ENCODE results near the gene IGSF11. TPM values are rescaled to one million over a fixed set of nuclear protein-coding genes. Genes with fewer than 3 reads are reported as not detected.

IGSF11 gene
- total RNA-seq, 2 donors from 2014 or later: 3.9 to 6.0 TPM

- H3K27me3 ChIP-seq (ENCODE audit: control insufficient read depth, insufficient read depth, low read length, poor library complexity, severe bottlenecking): peaks cover 67% of the 10 kb centered on the region
- no peak for TF ChIP-seq CTCF (conservative IDR thresholded peaks at IDR 0.05)
- peaks cover 39% of the 10 kb centered on the region for H3K27me3 Mint-ChIP-seq (ENCODE audit: insufficient read depth)
These were observed 1.0 kb downstream of the IGSF11 start for GRCh38 chr3:119033393-119034255.

GRCh38 chr3:119025171-119025795 is 9.4 kb downstream of the IGSF11 start:
- Histone ChIP-seq H3K27me3 (ENCODE audit: control insufficient read depth, insufficient read depth, low read length, poor library complexity, severe bottlenecking) (peaks cover 11% of the 10 kb centered on the region), H3K36me3 (ENCODE audit: control insufficient read depth, insufficient read depth, low read length) (no peaks in the 10 kb centered on the region), H3K27ac (ENCODE audit: low read depth, low read length) (no peak overlapping the region), H3K9ac (ENCODE audit: extremely low read depth, low read length, poor library complexity, severe bottlenecking) (no peak overlapping the region), H3K4me1 (ENCODE audit: control insufficient read depth, insufficient read depth, low read length) (no peaks in the 10 kb centered on the region), H3K4me3 (ENCODE audit: low read length) (no peak overlapping the region), H3K9me3 (ENCODE audit: control insufficient read depth, low read length) (no peaks in the 10 kb centered on the region)
- no peaks in the 10 kb centered on the region for H3K9me3 Mint-ChIP-seq
- TF ChIP-seq CTCF (conservative IDR thresholded peaks at IDR 0.05): no peak
- no peak overlapping the region for H3K27ac Mint-ChIP-seq
- WGBS, 2 experiments (ENCODE audit: insufficient coverage in 1 of 2, insufficient read length in 1 of 2): 87% methylated on average over 3 of the region's 3 CpGs; no CpG with 5 or more reads in 1 of the 2 experiments
- H3K36me3 Mint-ChIP-seq (ENCODE audit: low read depth): no peaks in the 10 kb centered on the region
- no peak for DNase-seq
- peaks cover 3% of the 10 kb centered on the region for H3K27me3 Mint-ChIP-seq (ENCODE audit: insufficient read depth)
- H3K4me1 Mint-ChIP-seq: peaks cover 2% of the 10 kb centered on the region
- no peak overlapping the region for H3K4me3 Mint-ChIP-seq

More at GRCh38 chr3:119033393-119034255, 1.0 kb downstream of the IGSF11 start:
- no peak for DNase-seq
- WGBS, 2 experiments (ENCODE audit: insufficient coverage in 1 of 2, insufficient read length in 1 of 2): 46 to 49% methylated on average over 9 to 13 of the region's 14 CpGs
- Histone ChIP-seq H3K36me3 (ENCODE audit: control insufficient read depth, insufficient read depth, low read length) (no peaks in the 10 kb centered on the region), H3K9ac (ENCODE audit: extremely low read depth, low read length, poor library complexity, severe bottlenecking) (peak overlapping the region; percentile 50), H3K4me3 (ENCODE audit: low read length) (peak overlapping the region; percentile 80), H3K9me3 (ENCODE audit: control insufficient read depth, low read length) (no peaks in the 10 kb centered on the region), H3K4me1 (ENCODE audit: control insufficient read depth, insufficient read depth, low read length) (peaks cover 4% of the 10 kb centered on the region), H3K27ac (ENCODE audit: low read depth, low read length) (no peak overlapping the region)
- peaks cover 22% of the 10 kb centered on the region for H3K4me1 Mint-ChIP-seq
- no peak overlapping the region for H3K27ac Mint-ChIP-seq
- H3K9me3 Mint-ChIP-seq: no peaks in the 10 kb centered on the region
- H3K4me3 Mint-ChIP-seq: peak overlapping the region; percentile 78
- H3K36me3 Mint-ChIP-seq (ENCODE audit: low read depth): no peaks in the 10 kb centered on the region

GRCh38 chr3:119019767-119020518 is 14.7 kb downstream of the IGSF11 start:
- H3K4me3 Mint-ChIP-seq: no peak overlapping the region
- H3K9me3 Mint-ChIP-seq: no peaks in the 10 kb centered on the region
- Histone ChIP-seq H3K27ac (ENCODE audit: low read depth, low read length) (no peak overlapping the region), H3K9ac (ENCODE audit: extremely low read depth, low read length, poor library complexity, severe bottlenecking) (no peak overlapping the region), H3K27me3 (ENCODE audit: control insufficient read depth, insufficient read depth, low read length, poor library complexity, severe bottlenecking) (no peaks in the 10 kb centered on the region), H3K4me1 (ENCODE audit: control insufficient read depth, insufficient read depth, low read length) (peaks cover 9% of the 10 kb centered on the region), H3K9me3 (ENCODE audit: control insufficient read depth, low read length) (no peaks in the 10 kb centered on the region), H3K36me3 (ENCODE audit: control insufficient read depth, insufficient read depth, low read length) (no peaks in the 10 kb centered on the region), H3K4me3 (ENCODE audit: low read length) (no peak overlapping the region)
- H3K27me3 Mint-ChIP-seq (ENCODE audit: insufficient read depth): no peaks in the 10 kb centered on the region
- no peak for DNase-seq
- peaks cover 13% of the 10 kb centered on the region for H3K4me1 Mint-ChIP-seq
- H3K36me3 Mint-ChIP-seq (ENCODE audit: low read depth): no peaks in the 10 kb centered on the region
- no peak for TF ChIP-seq CTCF (conservative IDR thresholded peaks at IDR 0.05)
- 0 to 47% methylated on average over 1 to 4 of the region's 4 CpGs for WGBS, 2 experiments (ENCODE audit: insufficient coverage in 1 of 2, insufficient read length in 1 of 2)
- no peak overlapping the region for H3K27ac Mint-ChIP-seq
